Measurements from ENCODE around the gene BRSK1. TPM values are rescaled to one million over a fixed set of nuclear protein-coding genes. Genes with fewer than 3 reads are reported as not detected.

Gene BRSK1
- total and polyA plus RNA-seq, 2 of the 13 experiments (the other 11 are each of a cell fraction or from before 2014, with no cell fraction given): 0.18 to 1.2 TPM

DNA sequence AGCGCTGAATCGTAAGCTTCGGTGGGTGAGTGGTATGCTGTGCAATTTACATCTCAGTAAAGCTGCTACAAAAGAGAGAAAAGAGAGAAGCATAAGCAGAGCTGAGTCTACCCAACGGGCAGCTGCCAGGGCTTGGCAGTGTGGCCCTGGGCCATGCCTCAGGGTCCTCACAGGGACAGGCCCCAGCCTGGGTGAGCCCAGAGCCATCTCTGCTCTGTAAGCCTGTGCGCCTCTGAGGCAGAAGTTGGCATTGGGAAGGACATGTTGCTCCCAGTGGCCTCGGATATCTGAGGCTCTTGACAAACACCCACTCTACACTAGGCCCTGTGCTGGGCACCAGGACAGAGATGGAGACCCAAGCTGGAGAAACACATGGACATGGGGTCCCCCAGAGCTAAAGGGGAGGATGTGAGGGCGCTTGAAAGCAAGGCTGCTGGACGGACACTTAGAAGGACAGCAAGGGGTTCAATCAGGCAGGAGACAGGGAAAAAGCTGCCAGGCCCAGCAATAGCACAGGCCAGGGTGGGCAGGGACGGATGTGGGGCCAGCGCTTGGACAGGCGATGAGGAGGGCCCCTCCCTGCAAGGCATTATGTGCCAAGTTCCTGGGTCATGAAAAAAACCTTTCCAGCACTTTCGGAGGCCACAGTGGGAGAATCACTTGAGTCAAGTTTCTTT lies 39.7 kb upstream of the BRSK1 start:
- peaks cover 46 to 84% of the 10 kb centered on the region in 2 experiments for H3K36me3 ChIP-seq (replicated peaks in 1 of 2; ENCODE audit: control insufficient read depth in 1 of 2, insufficient read depth in 2 of 2, low read length in 2 of 2)
- in situ Hi-C loops (cut with HindIII; ENCODE audit: extremely low pct_ligation_motif_present, low pct_unique_long_range_greater_than_20kb): no loop called here
- no peak overlapping the region for H2AFZ ChIP-seq (ENCODE audit: low read length)
- 94% methylated on average over 10 of the region's 12 CpGs for WGBS (ENCODE audit: low lambda C conversion rate)
- no peak overlapping the region for H3K4me2 ChIP-seq (ENCODE audit: low read depth, low read length)
- ChIA-PET POLR2A (interaction anchor here (2.2 kb wide), 1 partner anchor 15 kb away, joined by 8 read pairs; the partner anchor contains the start of gene PPP6R1), CTCF (ENCODE audit: low intra/inter-chr PET ratio, low total read pairs) (no interaction called here)
- FAIRE-seq (no peak), DNase-seq (ENCODE audit: low spot score) (no peak), ATAC-seq (no peak)
- H3K9ac ChIP-seq (ENCODE audit: insufficient read depth, low read depth, low read length): no peak overlapping the region
- H4K20me1 ChIP-seq (ENCODE audit: insufficient read depth, low read length): peaks cover 22% of the 10 kb centered on the region; the same call in 1 of the 2 replicates
- no peak for TF ChIP-seq NFIB (CRISPR knock-in tag; IDR thresholded peaks at IDR 0.05; ENCODE audit: borderline replicate concordance)
- no peak for TF ChIP-seq NFE2L2 (IDR thresholded peaks at IDR 0.05; ENCODE audit: low read length)
- no peak for TF ChIP-seq CEBPG (CRISPR knock-in tag; IDR thresholded peaks at IDR 0.05)
- no peak for TF ChIP-seq MED13 (CRISPR knock-in tag; IDR thresholded peaks at IDR 0.05)
- TF ChIP-seq XRCC5 (optimal IDR thresholded peaks at IDR 0.05; ENCODE audit: low read length): no peak
- no peak for TF ChIP-seq ZBTB25 (CRISPR knock-in tag; IDR thresholded peaks at IDR 0.05)
- TF ChIP-seq ZNF670 (CRISPR knock-in tag; IDR thresholded peaks at IDR 0.05; ENCODE audit: borderline replicate concordance): no peak
- TF ChIP-seq ZSCAN31 (CRISPR knock-in tag; IDR thresholded peaks at IDR 0.05; ENCODE audit: low read depth): no peak
- peaks cover 3% of the 10 kb centered on the region; the same call in 1 of the 2 replicates for H3K4me1 ChIP-seq (ENCODE audit: insufficient read depth, low read length)
- H3K27ac ChIP-seq (ENCODE audit: extremely low read length, insufficient read depth, low read length): no peak overlapping the region
- peaks cover 20% of the 10 kb centered on the region for H3K79me2 ChIP-seq (ENCODE audit: insufficient read depth, low read length)
- no peaks in the 10 kb centered on the region for H3K27me3 ChIP-seq (ENCODE audit: control insufficient read depth in 1 of 2, insufficient read depth in 2 of 2, low read length in 2 of 2)
- no peaks in the 10 kb centered on the region for H3K9me3 ChIP-seq (ENCODE audit: low read length)
- intact Hi-C loops (cut with micrococcal nuclease; ENCODE audit: unreplicated experiment): no loop called here
- no peak overlapping the region for H3K4me3 ChIP-seq (replicated peaks in 1 of 3; ENCODE audit: insufficient read depth in 1 of 3, low read depth in 2 of 3, low read length in 3 of 3)
- no TSS peak for BruUV-seq (replicated peaks)
